Measurements from ENCODE around the gene TNFRSF18.

DNA sequence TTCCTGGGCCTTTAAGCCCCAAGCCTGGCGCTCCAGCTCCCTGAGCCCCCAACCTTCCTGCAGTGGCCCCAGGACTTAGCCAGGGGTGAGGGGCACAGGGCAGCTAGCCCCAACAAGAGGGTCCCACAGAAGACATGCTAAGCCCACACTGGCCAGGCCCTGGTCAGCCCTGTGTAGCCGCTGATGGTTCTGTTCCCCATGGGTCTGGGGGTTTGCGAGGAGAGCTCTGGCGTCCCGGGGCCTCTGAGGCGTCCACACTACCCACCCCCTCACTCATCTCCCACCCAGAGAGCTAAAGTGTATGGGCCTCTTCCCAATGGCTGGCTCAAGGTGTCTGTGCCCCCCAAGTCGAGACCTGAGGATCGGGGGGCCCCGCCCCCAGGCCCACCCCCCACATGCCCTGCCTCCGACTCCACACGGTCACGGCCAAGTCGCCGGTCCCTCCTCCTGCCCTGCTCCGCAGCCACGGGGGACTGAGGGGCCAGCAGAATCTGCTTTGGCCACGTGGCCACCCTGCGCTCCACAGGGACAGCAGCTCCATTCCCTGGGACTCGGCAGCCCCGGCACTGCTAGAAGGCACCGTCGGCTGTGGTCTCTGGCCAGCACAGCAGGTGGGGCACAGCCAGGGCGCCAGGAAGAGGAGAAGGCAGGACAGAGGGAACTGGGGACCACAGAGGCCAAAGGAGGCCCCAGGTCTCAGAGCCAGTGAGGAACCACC is 7.8 kb downstream of the TNFRSF18 start:
- TF ChIP-seq JUN (IDR thresholded peaks at IDR 0.05), result no peak
- TF ChIP-seq, protein P1, sequence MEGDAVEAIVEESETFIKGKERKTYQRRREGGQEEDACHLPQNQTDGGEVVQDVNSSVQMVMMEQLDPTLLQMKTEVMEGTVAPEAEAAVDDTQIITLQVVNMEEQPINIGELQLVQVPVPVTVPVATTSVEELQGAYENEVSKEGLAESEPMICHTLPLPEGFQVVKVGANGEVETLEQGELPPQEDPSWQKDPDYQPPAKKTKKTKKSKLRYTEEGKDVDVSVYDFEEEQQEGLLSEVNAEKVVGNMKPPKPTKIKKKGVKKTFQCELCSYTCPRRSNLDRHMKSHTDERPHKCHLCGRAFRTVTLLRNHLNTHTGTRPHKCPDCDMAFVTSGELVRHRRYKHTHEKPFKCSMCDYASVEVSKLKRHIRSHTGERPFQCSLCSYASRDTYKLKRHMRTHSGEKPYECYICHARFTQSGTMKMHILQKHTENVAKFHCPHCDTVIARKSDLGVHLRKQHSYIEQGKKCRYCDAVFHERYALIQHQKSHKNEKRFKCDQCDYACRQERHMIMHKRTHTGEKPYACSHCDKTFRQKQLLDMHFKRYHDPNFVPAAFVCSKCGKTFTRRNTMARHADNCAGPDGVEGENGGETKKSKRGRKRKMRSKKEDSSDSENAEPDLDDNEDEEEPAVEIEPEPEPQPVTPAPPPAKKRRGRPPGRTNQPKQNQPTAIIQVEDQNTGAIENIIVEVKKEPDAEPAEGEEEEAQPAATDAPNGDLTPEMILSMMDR (IDR thresholded peaks at IDR 0.05), result no peak
- TF ChIP-seq, protein P2, sequence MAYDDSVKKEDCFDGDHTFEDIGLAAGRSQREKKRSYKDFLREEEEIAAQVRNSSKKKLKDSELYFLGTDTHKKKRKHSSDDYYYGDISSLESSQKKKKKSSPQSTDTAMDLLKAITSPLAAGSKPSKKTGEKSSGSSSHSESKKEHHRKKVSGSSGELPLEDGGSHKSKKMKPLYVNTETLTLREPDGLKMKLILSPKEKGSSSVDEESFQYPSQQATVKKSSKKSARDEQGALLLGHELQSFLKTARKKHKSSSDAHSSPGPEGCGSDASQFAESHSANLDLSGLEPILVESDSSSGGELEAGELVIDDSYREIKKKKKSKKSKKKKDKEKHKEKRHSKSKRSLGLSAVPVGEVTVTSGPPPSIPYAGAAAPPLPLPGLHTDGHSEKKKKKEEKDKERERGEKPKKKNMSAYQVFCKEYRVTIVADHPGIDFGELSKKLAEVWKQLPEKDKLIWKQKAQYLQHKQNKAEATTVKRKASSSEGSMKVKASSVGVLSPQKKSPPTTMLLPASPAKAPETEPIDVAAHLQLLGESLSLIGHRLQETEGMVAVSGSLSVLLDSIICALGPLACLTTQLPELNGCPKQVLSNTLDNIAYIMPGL (CRISPR knock-in tag; IDR thresholded peaks at IDR 0.05; ENCODE audit: borderline replicate concordance), result no peak
- TF ChIP-seq, protein P3, sequence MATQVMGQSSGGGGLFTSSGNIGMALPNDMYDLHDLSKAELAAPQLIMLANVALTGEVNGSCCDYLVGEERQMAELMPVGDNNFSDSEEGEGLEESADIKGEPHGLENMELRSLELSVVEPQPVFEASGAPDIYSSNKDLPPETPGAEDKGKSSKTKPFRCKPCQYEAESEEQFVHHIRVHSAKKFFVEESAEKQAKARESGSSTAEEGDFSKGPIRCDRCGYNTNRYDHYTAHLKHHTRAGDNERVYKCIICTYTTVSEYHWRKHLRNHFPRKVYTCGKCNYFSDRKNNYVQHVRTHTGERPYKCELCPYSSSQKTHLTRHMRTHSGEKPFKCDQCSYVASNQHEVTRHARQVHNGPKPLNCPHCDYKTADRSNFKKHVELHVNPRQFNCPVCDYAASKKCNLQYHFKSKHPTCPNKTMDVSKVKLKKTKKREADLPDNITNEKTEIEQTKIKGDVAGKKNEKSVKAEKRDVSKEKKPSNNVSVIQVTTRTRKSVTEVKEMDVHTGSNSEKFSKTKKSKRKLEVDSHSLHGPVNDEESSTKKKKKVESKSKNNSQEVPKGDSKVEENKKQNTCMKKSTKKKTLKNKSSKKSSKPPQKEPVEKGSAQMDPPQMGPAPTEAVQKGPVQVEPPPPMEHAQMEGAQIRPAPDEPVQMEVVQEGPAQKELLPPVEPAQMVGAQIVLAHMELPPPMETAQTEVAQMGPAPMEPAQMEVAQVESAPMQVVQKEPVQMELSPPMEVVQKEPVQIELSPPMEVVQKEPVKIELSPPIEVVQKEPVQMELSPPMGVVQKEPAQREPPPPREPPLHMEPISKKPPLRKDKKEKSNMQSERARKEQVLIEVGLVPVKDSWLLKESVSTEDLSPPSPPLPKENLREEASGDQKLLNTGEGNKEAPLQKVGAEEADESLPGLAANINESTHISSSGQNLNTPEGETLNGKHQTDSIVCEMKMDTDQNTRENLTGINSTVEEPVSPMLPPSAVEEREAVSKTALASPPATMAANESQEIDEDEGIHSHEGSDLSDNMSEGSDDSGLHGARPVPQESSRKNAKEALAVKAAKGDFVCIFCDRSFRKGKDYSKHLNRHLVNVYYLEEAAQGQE (IDR thresholded peaks at IDR 0.05), result no peak
- no peak for TF ChIP-seq CHD2 (IDR thresholded peaks at IDR 0.05; ENCODE audit: low read length, partially characterized antibody)
- TF ChIP-seq POLR2A (IDR thresholded peaks at IDR 0.05; ENCODE audit: low read length), result no peak
- no peak for TF ChIP-seq CEBPB (IDR thresholded peaks at IDR 0.05)
- no peak for TF ChIP-seq FOXS1 (CRISPR knock-in tag; IDR thresholded peaks at IDR 0.05)
- no peak for TF ChIP-seq EP300 (IDR thresholded peaks at IDR 0.05)
- TF ChIP-seq, protein P4, sequence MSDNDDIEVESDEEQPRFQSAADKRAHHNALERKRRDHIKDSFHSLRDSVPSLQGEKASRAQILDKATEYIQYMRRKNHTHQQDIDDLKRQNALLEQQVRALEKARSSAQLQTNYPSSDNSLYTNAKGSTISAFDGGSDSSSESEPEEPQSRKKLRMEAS (IDR thresholded peaks at IDR 0.05), result no peak
- no peak for TF ChIP-seq TP53 (CRISPR knock-in tag; IDR thresholded peaks at IDR 0.05)
- no peak for TF ChIP-seq MAFK (IDR thresholded peaks at IDR 0.05; ENCODE audit: partially characterized antibody)
- TF ChIP-seq FOSB (CRISPR knock-in tag; IDR thresholded peaks at IDR 0.05), result no peak
- TF ChIP-seq RFX5 (IDR thresholded peaks at IDR 0.05), result no peak
